DMS79 treated with DMSO at 0.1 percent for 48 hours (cell line): ENCODE results near the gene CRYGN.

Experiments
- DNase-seq: peaks from one replicate; lab custom pipeline; 2025; lab: John Stamatoyannopoulos, UW

CRYGN gene

GRCh38 chr7:151459726-151460473 lies 20.0 kb upstream of the CRYGN start:
- no peak for DNase-seq

GRCh38 chr7:151457534-151457933 lies 17.6 kb upstream of the CRYGN start:
- no peak for DNase-seq

GRCh38 chr7:151456782-151457181 lies 16.8 kb upstream of the CRYGN start:
- no peak for DNase-seq

GRCh38 chr7:151456276-151456675 lies 16.3 kb upstream of the CRYGN start:
- DNase-seq = no peak

- DNase-seq = no peak
Observed at GRCh38 chr7:151455690-151456089, 15.7 kb upstream of the CRYGN start.

GRCh38 chr7:151454932-151455530 lies 15.1 kb upstream of the CRYGN start:
- no peak for DNase-seq

- DNase-seq = no peak
Observed at GRCh38 chr7:151454305-151454704, 14.4 kb upstream of the CRYGN start.

- no peak for DNase-seq
Observed at GRCh38 chr7:151453326-151453791, 13.4 kb upstream of the CRYGN start.

- DNase-seq = no peak
Observed at GRCh38 chr7:151452680-151453325, 12.9 kb upstream of the CRYGN start.

- DNase-seq = no peak
Observed at GRCh38 chr7:151451626-151452571, 12.0 kb upstream of the CRYGN start.

GRCh38 chr7:151451156-151451555 lies 11.2 kb upstream of the CRYGN start:
- no peak for DNase-seq

- DNase-seq = no peak
Observed at GRCh38 chr7:151449990-151450389, 10.0 kb upstream of the CRYGN start.

GRCh38 chr7:151448261-151449252 lies 8.6 kb upstream of the CRYGN start:
- peak; percentile 36 for DNase-seq

- DNase-seq = no peak
Observed at GRCh38 chr7:151447901-151448260, 7.9 kb upstream of the CRYGN start.

- no peak for DNase-seq
Observed at GRCh38 chr7:151447312-151447711, 7.4 kb upstream of the CRYGN start.

- DNase-seq = no peak
Observed at GRCh38 chr7:151446412-151446811, 6.5 kb upstream of the CRYGN start.

- no peak for DNase-seq
Observed at GRCh38 chr7:151444632-151445031, 4.7 kb upstream of the CRYGN start.

- DNase-seq = no peak
Observed at GRCh38 chr7:151442776-151443496, 3.0 kb upstream of the CRYGN start.

- DNase-seq = no peak
Observed at GRCh38 chr7:151440799-151441445, 981 bp upstream of the CRYGN start.
